ENCODE data around the gene TGFB1I1.
A peak's percentile ranks its signal among the peaks of the same experiment; 100 is the strongest.
"Not testable (repeated sequence)": the region's sequence is repeated elsewhere in the genome, so short reads cannot be mapped to it uniquely, and the experiment has no call there.

TGFB1I1 gene

GRCh38 chr16:31487720-31488467 is 15.9 kb downstream of the TGFB1I1 start:
- DNase-seq: peak in 1 of 2 donors; percentile 21

GRCh38 chr16:31488468-31489297 is 16.7 kb downstream of the TGFB1I1 start:
- no peak for DNase-seq

- no peak for DNase-seq
These were observed 17.3 kb downstream of the TGFB1I1 start for GRCh38 chr16:31489298-31489564.

DNA sequence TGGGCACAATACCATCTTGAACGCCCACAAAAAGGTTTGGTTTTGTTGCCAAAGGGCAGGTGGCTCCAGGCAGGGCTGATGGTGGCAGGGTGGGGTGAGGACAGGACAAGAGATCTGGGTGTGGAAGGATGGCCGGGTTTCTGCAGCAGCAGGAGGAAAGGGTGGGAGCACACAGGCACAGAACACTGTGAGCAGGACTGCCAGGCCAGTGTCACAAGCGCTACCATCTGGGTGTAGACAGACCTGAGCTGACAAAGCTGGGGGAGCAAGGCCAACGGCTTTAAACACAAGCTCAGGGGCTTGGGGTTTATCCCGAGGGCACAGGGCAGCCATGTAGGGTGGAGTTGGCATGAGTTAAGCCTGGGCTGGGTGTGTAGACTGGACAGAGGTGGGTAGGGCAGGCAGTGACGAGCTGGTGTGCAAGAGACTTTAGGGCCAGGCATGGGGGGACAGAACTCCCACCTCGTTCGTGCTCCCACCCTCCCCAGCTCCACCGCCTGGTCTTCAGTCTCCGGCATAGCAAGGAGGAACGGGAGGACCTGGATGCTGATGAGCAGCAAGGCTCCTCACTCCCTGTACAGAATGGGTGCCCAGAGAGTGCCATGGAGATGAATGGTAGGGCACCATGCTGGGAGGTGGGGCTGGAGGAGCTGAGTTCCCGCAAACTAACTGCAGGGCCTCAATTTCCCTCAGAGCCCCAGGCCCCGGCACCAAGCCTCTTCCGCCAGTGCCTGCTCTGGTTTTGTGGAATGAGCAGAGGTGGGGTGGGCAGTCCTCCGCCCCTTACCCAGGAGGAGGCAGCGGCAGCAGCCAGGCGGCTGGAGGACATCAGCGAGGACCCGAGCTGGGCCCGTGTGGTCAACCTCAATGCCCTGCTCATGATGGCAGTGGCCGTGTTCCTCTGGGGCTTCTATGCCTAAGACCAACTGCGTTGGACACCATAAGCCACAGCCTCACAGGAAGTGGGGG is 17.9 kb downstream of the TGFB1I1 start:
- no peak for DNase-seq

- no peak for DNase-seq
These were observed 19.9 kb downstream of the TGFB1I1 start for GRCh38 chr16:31491778-31492418.

DNA sequence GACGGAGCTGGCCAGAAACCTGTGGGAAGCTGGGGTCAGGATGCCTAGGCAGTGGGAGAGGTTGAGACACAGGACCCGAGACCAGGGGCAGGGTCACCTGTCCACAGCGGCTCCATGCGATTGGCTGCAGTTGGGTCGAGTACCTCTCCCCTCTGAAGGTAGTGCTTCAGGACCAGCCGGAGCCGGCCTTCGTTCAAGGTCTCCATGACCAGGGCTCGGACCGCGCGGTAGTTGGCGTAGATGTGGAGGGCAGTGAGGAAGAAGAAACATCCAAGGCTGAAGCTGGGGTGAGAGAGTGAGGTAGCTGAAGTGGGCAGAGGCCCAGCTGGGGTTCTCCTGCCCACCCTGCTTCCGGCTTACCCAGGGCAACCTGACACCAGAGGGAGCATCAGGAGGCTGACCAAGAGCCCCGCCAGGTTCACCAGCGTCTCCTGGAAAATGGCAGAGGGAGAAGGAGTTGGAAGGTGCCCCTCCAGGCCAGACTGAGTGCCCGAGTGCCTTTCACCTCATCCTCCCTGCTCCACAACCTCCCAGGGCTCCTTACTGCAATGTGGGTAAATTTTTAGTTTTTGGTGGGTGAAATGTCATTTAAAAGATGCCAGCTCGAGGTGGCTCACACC is 21.7 kb downstream of the TGFB1I1 start:
- no peak for DNase-seq

- DNase-seq: no peak
These were observed 24.7 kb downstream of the TGFB1I1 start for GRCh38 chr16:31496670-31497069.

DNA sequence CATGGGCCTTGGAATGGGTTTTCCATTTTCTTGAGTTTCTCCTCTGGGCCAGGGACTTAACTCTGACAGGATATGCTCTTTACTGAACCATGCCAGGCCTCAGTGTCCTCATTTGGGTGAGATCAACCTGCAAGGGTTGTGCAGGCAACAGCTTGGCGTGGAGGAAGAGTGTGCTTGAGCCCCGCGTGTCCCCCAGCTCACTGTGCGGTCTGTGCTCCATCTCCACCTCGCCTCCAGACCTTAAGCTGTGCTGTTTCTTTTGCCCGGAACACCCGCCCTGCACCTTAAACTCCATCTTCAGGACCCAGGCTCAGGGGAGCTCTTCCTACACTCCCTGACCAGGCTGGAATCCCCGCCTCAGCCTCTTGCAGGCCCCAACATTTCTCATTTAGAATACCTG is 26.5 kb downstream of the TGFB1I1 start:
- no peak for DNase-seq

DNA sequence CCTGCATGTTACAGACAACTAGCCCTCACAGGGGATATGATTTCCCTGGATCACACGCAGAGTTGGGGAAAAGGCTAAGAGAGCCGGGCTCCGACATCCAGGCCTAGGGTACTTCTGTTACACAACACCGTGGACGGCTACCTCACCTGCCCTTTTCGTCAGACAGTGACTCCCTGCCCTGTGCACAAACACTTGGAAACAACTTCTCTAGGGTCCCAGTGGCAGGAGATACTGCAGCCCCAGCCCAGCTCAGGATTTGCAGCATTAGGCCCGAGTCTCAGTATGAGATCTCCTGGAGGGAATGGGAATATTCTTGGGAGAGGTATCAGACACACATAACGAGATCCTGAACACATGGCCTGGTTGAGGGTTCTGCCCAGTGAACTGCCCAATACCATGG is 28.0 kb downstream of the TGFB1I1 start:
- no peak for DNase-seq

GRCh38 chr16:31501226-31501965 is 29.4 kb downstream of the TGFB1I1 start:
- DNase-seq: no peak

GRCh38 chr16:31501966-31502348 is 30.0 kb downstream of the TGFB1I1 start:
- DNase-seq: no peak

- no peak for DNase-seq
These were observed 31.0 kb downstream of the TGFB1I1 start for GRCh38 chr16:31502981-31503380.

- DNase-seq: not testable (repeated sequence)
These were observed 31.6 kb downstream of the TGFB1I1 start for GRCh38 chr16:31503555-31503954.

- no peak for DNase-seq
These were observed 32.2 kb downstream of the TGFB1I1 start for GRCh38 chr16:31504159-31504558.

DNA sequence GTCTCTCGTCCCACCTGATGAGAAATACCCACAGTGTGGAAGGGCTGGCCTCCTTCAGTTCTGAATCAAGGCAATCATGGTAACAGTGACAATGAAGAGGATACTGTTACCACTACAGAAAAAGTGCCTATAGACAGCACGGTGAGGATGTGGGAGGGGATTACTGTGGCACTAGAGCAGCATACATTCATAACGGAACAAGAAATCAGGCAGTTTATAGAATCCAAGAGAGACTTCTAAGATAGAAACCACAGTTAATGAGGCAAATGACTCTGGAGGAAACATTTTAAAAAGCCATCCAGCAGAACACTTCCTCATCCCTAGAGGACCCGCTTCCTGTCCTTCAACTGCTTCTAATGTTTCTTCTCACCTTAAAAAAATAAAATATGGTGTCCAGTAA is 33.5 kb downstream of the TGFB1I1 start:
- DNase-seq: peak in 1 of 2 donors; percentile 3

- no peak for DNase-seq
These were observed 35.6 kb downstream of the TGFB1I1 start for GRCh38 chr16:31507617-31507928.

DNA sequence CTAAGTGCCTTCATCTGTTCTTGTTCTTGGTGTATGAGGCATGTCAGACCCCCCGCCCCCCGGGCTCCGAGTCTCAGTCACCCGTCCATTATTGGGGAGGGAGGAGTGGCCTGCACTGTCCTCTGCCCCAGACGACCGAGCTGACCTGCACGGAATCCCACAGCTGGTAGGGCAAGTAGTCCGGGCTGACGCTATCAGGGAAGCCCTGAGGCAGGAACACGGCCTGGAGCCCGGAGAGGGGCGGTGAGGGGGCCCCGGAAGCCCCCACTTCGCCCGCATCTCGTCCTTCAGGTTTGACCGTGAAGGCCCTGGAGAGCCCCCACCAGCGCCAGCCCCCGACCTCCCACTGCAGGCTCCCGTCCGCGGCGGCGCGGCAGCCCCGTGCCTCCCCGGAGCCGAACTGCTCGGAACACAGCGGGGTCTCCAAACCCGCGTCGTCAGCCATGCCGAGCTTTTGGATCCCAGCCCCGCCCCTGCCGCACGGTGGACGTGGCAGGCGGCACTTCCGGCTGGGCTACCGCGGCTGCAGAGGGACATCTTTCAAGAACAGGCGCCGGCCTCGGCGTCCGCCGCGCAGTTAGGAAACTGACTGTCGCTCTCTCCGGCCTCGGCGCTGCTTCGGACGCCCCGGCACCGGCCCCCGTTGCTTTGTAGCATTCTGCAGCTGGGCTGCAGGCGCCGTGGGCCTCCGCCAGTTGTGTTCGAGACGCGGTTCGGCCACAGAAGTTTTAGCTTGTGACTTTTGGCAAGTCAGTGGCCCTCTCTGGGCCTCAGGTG is 36.2 kb downstream of the TGFB1I1 start, which contains the start of gene RUSF1:
Gene RUSF1 (minus strand): TSS at position 463 of the 777 bp plus-strand sequence. CDS start 18 bp downstream, at position 445.
- DNase-seq: peak; percentile 86 to 92

DNA sequence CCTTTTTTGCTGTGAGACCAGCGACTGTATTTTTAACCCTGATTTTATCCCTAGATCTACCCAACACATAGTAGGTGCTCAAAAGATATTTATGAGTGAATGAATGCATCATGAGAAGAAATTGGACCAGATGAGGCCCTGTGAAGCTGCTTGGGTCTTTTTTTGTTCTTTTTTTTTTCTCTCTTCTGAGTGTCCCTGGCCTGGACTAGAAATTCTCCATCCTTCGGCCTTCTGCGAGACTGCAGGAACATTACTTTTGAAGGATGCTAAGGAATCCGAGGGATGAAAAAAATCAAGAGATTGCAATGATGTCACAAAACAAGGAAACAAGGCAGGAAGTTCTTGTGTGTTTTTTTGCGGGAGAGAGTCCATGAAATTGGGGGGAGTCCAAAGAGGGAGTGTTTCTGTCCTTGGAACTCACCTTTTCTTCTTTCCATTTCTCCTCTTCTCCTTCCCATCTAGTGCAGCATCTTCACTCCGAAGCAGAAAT is 36.8 kb downstream of the TGFB1I1 start:
- DNase-seq: no peak

DNA sequence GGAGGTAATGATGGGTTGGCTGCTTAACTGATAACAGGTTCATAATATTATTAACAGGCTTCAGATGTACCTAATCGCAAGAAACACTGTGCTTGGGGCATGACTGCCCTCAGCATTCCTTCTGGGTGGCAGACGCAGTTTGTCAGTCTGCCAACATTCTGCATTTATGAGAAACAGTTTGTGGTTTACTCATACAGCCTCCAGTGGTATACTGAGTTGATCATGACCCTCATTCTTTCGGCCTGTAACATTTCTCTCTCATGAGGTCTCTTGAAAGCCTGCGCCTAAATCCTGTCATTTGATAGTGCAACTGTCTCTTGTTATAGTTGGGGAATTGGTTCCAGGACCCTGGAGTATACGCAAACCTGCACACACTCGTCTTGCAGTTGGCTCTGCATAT is 41.2 kb downstream of the TGFB1I1 start:
- DNase-seq: no peak

DNA sequence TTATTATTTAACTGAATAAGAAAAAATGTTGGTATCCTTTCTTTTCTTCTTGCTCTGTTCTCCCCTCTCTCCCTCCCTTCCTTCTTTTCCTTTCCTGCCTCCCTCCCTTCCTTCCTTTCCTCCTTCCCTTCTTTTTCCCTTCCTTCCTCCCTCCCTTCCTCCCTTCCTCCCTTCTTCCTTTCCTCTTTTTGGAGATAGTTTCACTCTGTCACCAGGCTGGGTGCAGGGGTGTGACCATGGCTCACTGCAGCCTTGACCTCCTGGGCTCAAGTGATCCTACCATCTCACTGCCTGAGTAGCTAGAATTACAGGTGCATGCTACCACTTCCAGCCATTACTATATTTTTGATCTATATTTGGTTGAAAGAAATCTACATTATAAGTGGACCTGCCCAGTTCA is 41.9 kb downstream of the TGFB1I1 start:
- no peak for DNase-seq

Data from inflammatory macrophage (primary cell).